Gastrocnemius medialis (tissue), 4 donors: ENCODE results near the gene RNF207.

Experiments
- CTCF ChIP-seq, 5 experiments: fragments of 450-650 bp in 3 of 5; fragments of 200-600 bp in 2 of 5; sonication (generic) in 2 of 5; IDR thresholded peaks in 4 of 5; conservative IDR thresholded peaks in 1 of 5; 1 replicate in 4 of 5; 2 replicates in 1 of 5; pipeline ENCODE4 v1.5.1; 2016 to 2019; ENCODE audit warnings: antibody characterized with exemption in 5 of 5, mild to moderate bottlenecking in 3 of 5, moderate library complexity in 3 of 5
- POLR2A ChIP-seq, 2 donors: fragments of 450-650 bp; IDR thresholded peaks; one replicate each; pipeline ENCODE4 v1.6.1; 2017; ENCODE audit warnings: antibody characterized with exemption in 2 of 2, mild to moderate bottlenecking in 2 of 2, moderate library complexity in 2 of 2

GRCh38 chr1:6171548-6172124, 34.3 kb upstream of the RNF207 start:
- TF ChIP-seq POLR2A (IDR thresholded peaks at IDR 0.05) (no peak), CTCF (IDR thresholded peaks at IDR 0.05 in 4 of 5, conservative IDR thresholded peaks at IDR 0.05 in 1 of 5) (no peak)
